GM12878 (cell line): Measurements from ENCODE around the gene IL17RC. TPM values are rescaled to one million over a fixed set of nuclear protein-coding genes. Genes with fewer than 3 reads are reported as not detected.

ENCODE experiments used
- CREB1 ChIP-seq: IDR thresholded peaks from 2 replicates; pipeline ENCODE4 v1.6.1; 2012; ENCODE audit warnings: low read depth, mild to moderate bottlenecking, inconsistent platforms
- MXI1 ChIP-seq: fragments of 150-350 bp; IDR thresholded peaks from 2 replicates; pipeline ENCODE4 v1.6.1; 2011; ENCODE audit warnings: low read depth, mild to moderate bottlenecking, inconsistent platforms, low read length, improper control_type of control experiment
- MYC ChIP-seq: IDR thresholded peaks from 2 replicates; pipeline ENCODE4 v1.6.1; 2011; ENCODE audit warnings: mild to moderate bottlenecking, low read length, moderate library complexity, inconsistent platforms; ENCODE audit not compliant: insufficient read depth, insufficient replicate concordance, insufficient read length, severe bottlenecking
- NR2F1 ChIP-seq: fragments of 450-650 bp; conservative IDR thresholded peaks from 2 replicates; pipeline ENCODE4 v1.6.1; 2017; ENCODE audit warnings: mild to moderate bottlenecking
- NRF1 ChIP-seq: conservative IDR thresholded peaks from 2 replicates; pipeline ENCODE4 v1.6.1; 2011; ENCODE audit warnings: mild to moderate bottlenecking, low read depth, low read length, improper control_type of control experiment
- PAX5 ChIP-seq: IDR thresholded peaks from 2 replicates; pipeline ENCODE4 v1.6.1; 2011; ENCODE audit warnings: low read depth, low read length, borderline replicate concordance
- RAD51 ChIP-seq: fragments of 450-650 bp; IDR thresholded peaks from 2 replicates; pipeline ENCODE4 v1.6.1; 2016; ENCODE audit warnings: moderate library complexity, mild to moderate bottlenecking, inconsistent platforms
- RBBP5 ChIP-seq: fragments of 200-600 bp; sonication (generic); conservative IDR thresholded peaks from 2 replicates; pipeline ENCODE4 v1.6.1; 2016
- RFX5 ChIP-seq: IDR thresholded peaks from 2 replicates; pipeline ENCODE4 v1.6.1; 2011; ENCODE audit warnings: low read depth, low read length, improper control_type of control experiment
- SREBF1 ChIP-seq: IDR thresholded peaks from 2 replicates; pipeline ENCODE4 v1.6.1; 2012; ENCODE audit warnings: mild to moderate bottlenecking, low read length
- YY1 ChIP-seq: IDR thresholded peaks from 2 replicates; pipeline ENCODE4 v1.6.1; 2011; ENCODE audit warnings: low read depth, mild to moderate bottlenecking, low read length
- ZNF217 ChIP-seq: fragments of 450-650 bp; IDR thresholded peaks from 2 replicates; pipeline ENCODE4 v1.6.1; 2017; ENCODE audit warnings: antibody characterized with exemption, mild to moderate bottlenecking
- ZNF274 ChIP-seq: IDR thresholded peaks from one replicate; pipeline ENCODE4 v1.8.0; 2011; ENCODE audit not compliant: insufficient read length, insufficient read depth
- polyA plus RNA-seq, 11 experiments: library from polyadenylated mRNA; depleted of rRNA in 4 of 11; unstranded in 6 of 11; stranded (reverse) in 5 of 11; fragments of >200 nt; fragmentation: Nextera tagmentation in 4 of 11; fragmentation: Illumina TruSeq in 1 of 11; extraction: Ambion mirVana in 4 of 11; extraction: Trizol in 1 of 11; gene quantifications; 1 replicate in 1 of 11; 2 replicates in 10 of 11; pipeline versions ENCODE4 v1.2.1 to v1.2.3, GENCODE V29; 2011 to 2016; ENCODE audit warnings: inconsistent platforms in 2 of 11, missing spikeins in 2 of 11, low read depth in 1 of 11
- total RNA-seq, 4 experiments: library from RNA; depleted of rRNA in 3 of 4; stranded (reverse); fragments of >200 nt in 3 of 4; fragmentation: Illumina TruSeq in 1 of 4; extraction: Trizol in 1 of 4; gene quantifications; 2 replicates each; pipeline versions ENCODE4 v1.2.1 to v1.2.3, GENCODE V29; 2013 to 2021
- TF ChIP-seq, protein P1 (sequence below): fragments of 150-350 bp; IDR thresholded peaks from 2 replicates; pipeline ENCODE4 v1.6.1; 2016; ENCODE audit warnings: low read depth, low read length
- TF ChIP-seq, protein P2 (sequence below): fragments of 150-350 bp; IDR thresholded peaks from 2 replicates; pipeline ENCODE4 v1.6.1; 2014; ENCODE audit warnings: mild to moderate bottlenecking, low read depth, low read length
- TF ChIP-seq, protein P3 (sequence below): IDR thresholded peaks from 2 replicates; pipeline ENCODE4 v1.6.1; 2012; ENCODE audit warnings: improper control_type of control experiment, low read depth, low read length; ENCODE audit not compliant: insufficient replicate concordance
- TF ChIP-seq, protein P4 (sequence below): IDR thresholded peaks from 2 replicates; pipeline ENCODE4 v1.6.1; 2011; ENCODE audit warnings: low read depth, low read length, improper control_type of control experiment, borderline replicate concordance

Gene IL17RC
- total and polyA plus RNA-seq, 10 of the 15 experiments (the other 5 are each of a cell fraction or from before 2014, with no cell fraction given): 0.07 to 4.4 (median 0.34) TPM; not detected in 3

DNA sequence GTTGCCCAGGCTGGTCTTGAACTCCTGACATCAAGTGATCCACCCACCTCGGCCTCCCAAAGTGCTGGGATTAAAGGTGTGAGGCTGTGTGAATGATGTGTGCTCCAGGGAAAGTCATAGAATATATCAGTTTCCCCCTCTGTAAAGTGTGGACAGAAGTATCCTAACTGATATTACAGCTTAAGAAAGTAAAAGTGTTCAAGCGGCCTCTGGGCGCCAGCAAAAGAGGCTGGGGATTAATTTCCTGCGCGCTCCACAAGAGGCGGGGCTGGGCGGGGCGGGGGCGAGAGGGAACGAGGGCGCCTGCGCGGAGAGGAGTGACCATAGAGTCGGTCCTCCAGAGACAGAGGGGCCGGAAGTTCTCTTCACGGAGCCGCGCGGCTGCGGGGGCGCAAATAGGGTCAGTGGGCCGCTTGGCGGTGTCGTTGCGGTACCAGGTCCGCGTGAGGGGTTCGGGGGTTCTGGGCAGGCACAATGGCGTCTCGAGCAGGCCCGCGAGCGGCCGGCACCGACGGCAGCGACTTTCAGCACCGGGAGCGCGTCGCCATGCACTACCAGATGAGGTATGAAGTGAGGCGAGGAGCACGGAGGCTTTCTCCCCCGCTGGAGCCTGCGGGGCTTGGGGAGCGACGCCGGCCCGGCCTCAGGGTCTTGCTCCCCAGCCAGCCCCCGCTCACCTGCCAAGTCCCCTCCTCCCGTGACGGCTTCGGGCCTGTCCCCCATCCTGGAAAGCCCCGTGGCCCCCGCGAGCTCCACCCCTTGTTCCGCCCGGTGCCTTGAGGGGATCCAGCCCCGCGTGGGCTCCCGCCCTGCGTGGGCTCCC, 26.4 kb upstream of the IL17RC start, which contains the start of gene JAGN1 (continued):
- no peak for TF ChIP-seq RAD51
- TF ChIP-seq ZNF274: no peak
- TF ChIP-seq ZNF217: peak; percentile 88
- TF ChIP-seq MXI1: peak; percentile 56; the same call in 1 of the 2 replicates
- TF ChIP-seq, protein P1, sequence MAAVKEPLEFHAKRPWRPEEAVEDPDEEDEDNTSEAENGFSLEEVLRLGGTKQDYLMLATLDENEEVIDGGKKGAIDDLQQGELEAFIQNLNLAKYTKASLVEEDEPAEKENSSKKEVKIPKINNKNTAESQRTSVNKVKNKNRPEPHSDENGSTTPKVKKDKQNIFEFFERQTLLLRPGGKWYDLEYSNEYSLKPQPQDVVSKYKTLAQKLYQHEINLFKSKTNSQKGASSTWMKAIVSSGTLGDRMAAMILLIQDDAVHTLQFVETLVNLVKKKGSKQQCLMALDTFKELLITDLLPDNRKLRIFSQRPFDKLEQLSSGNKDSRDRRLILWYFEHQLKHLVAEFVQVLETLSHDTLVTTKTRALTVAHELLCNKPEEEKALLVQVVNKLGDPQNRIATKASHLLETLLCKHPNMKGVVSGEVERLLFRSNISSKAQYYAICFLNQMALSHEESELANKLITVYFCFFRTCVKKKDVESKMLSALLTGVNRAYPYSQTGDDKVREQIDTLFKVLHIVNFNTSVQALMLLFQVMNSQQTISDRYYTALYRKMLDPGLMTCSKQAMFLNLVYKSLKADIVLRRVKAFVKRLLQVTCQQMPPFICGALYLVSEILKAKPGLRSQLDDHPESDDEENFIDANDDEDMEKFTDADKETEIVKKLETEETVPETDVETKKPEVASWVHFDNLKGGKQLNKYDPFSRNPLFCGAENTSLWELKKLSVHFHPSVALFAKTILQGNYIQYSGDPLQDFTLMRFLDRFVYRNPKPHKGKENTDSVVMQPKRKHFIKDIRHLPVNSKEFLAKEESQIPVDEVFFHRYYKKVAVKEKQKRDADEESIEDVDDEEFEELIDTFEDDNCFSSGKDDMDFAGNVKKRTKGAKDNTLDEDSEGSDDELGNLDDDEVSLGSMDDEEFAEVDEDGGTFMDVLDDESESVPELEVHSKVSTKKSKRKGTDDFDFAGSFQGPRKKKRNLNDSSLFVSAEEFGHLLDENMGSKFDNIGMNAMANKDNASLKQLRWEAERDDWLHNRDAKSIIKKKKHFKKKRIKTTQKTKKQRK: no peak
- TF ChIP-seq NR2F1: peak; percentile 89
- TF ChIP-seq MYC: peak; percentile 80
- 0 out of 2 replicates have a peak, but pooled peaks have one; percentile 37 for TF ChIP-seq PAX5
- no peak for TF ChIP-seq RFX5
- TF ChIP-seq, protein P2, sequence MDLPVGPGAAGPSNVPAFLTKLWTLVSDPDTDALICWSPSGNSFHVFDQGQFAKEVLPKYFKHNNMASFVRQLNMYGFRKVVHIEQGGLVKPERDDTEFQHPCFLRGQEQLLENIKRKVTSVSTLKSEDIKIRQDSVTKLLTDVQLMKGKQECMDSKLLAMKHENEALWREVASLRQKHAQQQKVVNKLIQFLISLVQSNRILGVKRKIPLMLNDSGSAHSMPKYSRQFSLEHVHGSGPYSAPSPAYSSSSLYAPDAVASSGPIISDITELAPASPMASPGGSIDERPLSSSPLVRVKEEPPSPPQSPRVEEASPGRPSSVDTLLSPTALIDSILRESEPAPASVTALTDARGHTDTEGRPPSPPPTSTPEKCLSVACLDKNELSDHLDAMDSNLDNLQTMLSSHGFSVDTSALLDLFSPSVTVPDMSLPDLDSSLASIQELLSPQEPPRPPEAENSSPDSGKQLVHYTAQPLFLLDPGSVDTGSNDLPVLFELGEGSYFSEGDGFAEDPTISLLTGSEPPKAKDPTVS: no peak
- TF ChIP-seq CREB1: peak; percentile 64; the same call in 1 of the 2 replicates
- peak; percentile 67; the same call in 1 of the 2 replicates for TF ChIP-seq YY1
- TF ChIP-seq, protein P3, sequence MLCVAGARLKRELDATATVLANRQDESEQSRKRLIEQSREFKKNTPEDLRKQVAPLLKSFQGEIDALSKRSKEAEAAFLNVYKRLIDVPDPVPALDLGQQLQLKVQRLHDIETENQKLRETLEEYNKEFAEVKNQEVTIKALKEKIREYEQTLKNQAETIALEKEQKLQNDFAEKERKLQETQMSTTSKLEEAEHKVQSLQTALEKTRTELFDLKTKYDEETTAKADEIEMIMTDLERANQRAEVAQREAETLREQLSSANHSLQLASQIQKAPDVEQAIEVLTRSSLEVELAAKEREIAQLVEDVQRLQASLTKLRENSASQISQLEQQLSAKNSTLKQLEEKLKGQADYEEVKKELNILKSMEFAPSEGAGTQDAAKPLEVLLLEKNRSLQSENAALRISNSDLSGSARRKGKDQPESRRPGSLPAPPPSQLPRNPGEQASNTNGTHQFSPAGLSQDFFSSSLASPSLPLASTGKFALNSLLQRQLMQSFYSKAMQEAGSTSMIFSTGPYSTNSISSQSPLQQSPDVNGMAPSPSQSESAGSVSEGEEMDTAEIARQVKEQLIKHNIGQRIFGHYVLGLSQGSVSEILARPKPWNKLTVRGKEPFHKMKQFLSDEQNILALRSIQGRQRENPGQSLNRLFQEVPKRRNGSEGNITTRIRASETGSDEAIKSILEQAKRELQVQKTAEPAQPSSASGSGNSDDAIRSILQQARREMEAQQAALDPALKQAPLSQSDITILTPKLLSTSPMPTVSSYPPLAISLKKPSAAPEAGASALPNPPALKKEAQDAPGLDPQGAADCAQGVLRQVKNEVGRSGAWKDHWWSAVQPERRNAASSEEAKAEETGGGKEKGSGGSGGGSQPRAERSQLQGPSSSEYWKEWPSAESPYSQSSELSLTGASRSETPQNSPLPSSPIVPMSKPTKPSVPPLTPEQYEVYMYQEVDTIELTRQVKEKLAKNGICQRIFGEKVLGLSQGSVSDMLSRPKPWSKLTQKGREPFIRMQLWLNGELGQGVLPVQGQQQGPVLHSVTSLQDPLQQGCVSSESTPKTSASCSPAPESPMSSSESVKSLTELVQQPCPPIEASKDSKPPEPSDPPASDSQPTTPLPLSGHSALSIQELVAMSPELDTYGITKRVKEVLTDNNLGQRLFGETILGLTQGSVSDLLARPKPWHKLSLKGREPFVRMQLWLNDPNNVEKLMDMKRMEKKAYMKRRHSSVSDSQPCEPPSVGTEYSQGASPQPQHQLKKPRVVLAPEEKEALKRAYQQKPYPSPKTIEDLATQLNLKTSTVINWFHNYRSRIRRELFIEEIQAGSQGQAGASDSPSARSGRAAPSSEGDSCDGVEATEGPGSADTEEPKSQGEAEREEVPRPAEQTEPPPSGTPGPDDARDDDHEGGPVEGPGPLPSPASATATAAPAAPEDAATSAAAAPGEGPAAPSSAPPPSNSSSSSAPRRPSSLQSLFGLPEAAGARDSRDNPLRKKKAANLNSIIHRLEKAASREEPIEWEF: no peak
- no peak; the same call in 1 of the 2 replicates for TF ChIP-seq NRF1
- TF ChIP-seq SREBF1: no peak
- TF ChIP-seq RBBP5: 0 out of 2 replicates have a peak, but pooled peaks have one; percentile 20
- TF ChIP-seq, protein P4, sequence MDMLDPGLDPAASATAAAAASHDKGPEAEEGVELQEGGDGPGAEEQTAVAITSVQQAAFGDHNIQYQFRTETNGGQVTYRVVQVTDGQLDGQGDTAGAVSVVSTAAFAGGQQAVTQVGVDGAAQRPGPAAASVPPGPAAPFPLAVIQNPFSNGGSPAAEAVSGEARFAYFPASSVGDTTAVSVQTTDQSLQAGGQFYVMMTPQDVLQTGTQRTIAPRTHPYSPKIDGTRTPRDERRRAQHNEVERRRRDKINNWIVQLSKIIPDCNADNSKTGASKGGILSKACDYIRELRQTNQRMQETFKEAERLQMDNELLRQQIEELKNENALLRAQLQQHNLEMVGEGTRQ: no peak
